ENCODE results near the gene POLR1E.
A peak's percentile ranks its signal among the peaks of the same experiment; 100 is the strongest.

Gene POLR1E

DNA sequence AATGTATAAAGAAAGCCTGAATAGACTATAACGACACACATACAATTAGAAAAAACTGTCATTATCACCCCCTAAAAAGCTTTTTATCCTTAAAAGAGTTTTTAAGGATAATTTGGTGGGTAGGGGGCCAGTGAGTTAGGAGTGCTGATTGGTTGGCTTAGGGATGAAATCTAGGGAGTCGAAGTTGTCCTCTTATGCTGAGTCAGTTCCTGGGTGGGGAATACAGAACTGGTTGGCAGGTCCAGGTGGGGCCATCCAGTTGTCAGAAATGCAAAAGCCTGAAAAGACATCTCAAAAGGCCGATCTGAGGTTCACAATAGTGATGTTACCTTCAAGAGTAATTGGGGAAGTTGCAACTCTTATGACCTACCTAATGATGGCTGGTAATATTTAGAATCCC is 34.1 kb upstream of the POLR1E start:
- no peak for TF ChIP-seq CTCF (conservative IDR thresholded peaks at IDR 0.05)
- TF ChIP-seq ZFX (IDR thresholded peaks at IDR 0.05): no peak
- no peak overlapping the region for H3K27ac ChIP-seq

DNA sequence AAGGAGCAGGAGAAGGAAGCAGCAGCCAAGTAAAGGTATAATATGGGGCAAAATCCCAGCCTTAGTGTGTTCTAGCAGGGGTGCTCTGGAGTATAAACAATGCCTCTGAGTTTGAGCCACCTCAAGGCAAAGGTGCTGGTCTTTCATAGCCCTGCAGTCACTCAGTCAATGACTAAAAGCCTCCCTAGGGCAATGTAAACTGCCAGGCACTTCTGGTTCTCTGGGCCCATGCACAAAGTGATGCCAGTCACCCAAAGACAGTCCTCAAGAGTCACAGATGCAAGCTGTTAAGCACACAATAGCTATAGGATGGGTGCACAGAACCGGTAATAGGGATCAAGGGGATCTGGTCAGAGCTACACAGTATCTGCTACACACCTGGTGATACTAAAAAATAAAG is 33.1 kb upstream of the POLR1E start:
- H3K27ac ChIP-seq: no peak overlapping the region
- TF ChIP-seq ZFX (IDR thresholded peaks at IDR 0.05) (no peak), CTCF (conservative IDR thresholded peaks at IDR 0.05) (no peak)

- peak overlapping the region; percentile 44; the same call in 1 of the 2 replicates for H3K27ac ChIP-seq
- no peak for TF ChIP-seq ZFX (IDR thresholded peaks at IDR 0.05)
- TF ChIP-seq CTCF (conservative IDR thresholded peaks at IDR 0.05): no peak
Observed at GRCh38 chr9:37453827-37454226, 31.9 kb upstream of the POLR1E start.

GRCh38 chr9:37454238-37454637 is 31.5 kb upstream of the POLR1E start:
- no peak overlapping the region for H3K27ac ChIP-seq
- TF ChIP-seq CTCF (conservative IDR thresholded peaks at IDR 0.05) (no peak), ZFX (IDR thresholded peaks at IDR 0.05) (no peak)

GRCh38 chr9:37455884-37456647 is 29.7 kb upstream of the POLR1E start:
- TF ChIP-seq CTCF (conservative IDR thresholded peaks at IDR 0.05) (no peak), ZFX (IDR thresholded peaks at IDR 0.05) (no peak)
- no peak overlapping the region for H3K27ac ChIP-seq

- H3K27ac ChIP-seq: peak overlapping the region; percentile 5; the same call in 1 of the 2 replicates
- TF ChIP-seq CTCF (conservative IDR thresholded peaks at IDR 0.05): no peak
- TF ChIP-seq ZFX (IDR thresholded peaks at IDR 0.05): no peak
Observed at GRCh38 chr9:37456817-37457216, 28.9 kb upstream of the POLR1E start.

- H3K27ac ChIP-seq: no peak overlapping the region
- TF ChIP-seq ZFX (IDR thresholded peaks at IDR 0.05) (no peak), CTCF (conservative IDR thresholded peaks at IDR 0.05) (no peak)
Observed at GRCh38 chr9:37464006-37464405, 21.7 kb upstream of the POLR1E start.

Data from C4-2B (cell line).